ENCODE data around the gene IMMP2L.

Gene IMMP2L

DNA sequence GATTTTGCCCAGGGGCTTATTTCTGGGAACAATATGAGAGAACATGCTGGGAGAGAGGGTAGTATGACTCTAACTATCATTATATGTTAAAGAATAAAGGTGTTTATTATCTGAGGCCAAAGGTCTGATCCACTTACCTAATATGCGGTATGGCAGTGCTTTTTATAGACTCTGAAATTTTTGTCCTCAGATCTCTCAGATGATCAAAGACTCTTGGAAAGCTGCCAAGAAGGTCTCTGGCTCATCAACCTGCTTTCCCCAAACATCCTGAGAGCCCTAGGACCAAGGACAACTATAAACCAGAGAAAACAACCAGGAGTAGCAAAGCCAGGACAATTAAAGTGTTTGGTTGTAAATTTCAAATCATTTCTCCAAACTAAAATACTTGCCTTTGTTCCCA, 727.1 kb downstream of the IMMP2L start:
- TF ChIP-seq EZH2phosphoT487 (conservative IDR thresholded peaks at IDR 0.05; ENCODE audit: low read length) (no peak), CTCF (IDR thresholded peaks at IDR 0.05; ENCODE audit: insufficient read depth, low read length, poor library complexity, severe bottlenecking) (no peak)
- Histone ChIP-seq H3F3A (ENCODE audit: insufficient read depth) (no peaks in the 10 kb centered on the region), H3K36me3 (ENCODE audit: low read length) (no peaks in the 10 kb centered on the region), H3K9me3 (ENCODE audit: insufficient read depth, low read length) (no peaks in the 10 kb centered on the region), H2AFZ (ENCODE audit: low read depth, low read length, severe bottlenecking) (no peak overlapping the region), H3K9ac (ENCODE audit: low read length) (no peak overlapping the region), H3K4me2 (ENCODE audit: low read depth, low read length, poor library complexity, severe bottlenecking) (no peak overlapping the region), H3K27me3 (ENCODE audit: low read length) (no peaks in the 10 kb centered on the region), H3K4me3 (ENCODE audit: insufficient read depth, low read length, poor library complexity, severe bottlenecking) (no peak overlapping the region), H3K27ac (ENCODE audit: low read depth, low read length) (no peak overlapping the region), H4K20me1 (ENCODE audit: low read depth, low read length) (no peaks in the 10 kb centered on the region), H3K9me2 (replicated peaks; ENCODE audit: insufficient read depth, low read length) (no peaks in the 10 kb centered on the region), H3K79me2 (ENCODE audit: insufficient read depth, low read length) (no peaks in the 10 kb centered on the region)

- Histone ChIP-seq H3K4me3 (ENCODE audit: insufficient read depth, low read length, poor library complexity, severe bottlenecking) (no peak overlapping the region), H3K4me2 (ENCODE audit: low read depth, low read length, poor library complexity, severe bottlenecking) (no peak overlapping the region), H3K36me3 (ENCODE audit: low read length) (no peaks in the 10 kb centered on the region), H3K9me3 (ENCODE audit: insufficient read depth, low read length) (no peaks in the 10 kb centered on the region), H3K9ac (ENCODE audit: low read length) (no peak overlapping the region), H3K27ac (ENCODE audit: low read depth, low read length) (no peak overlapping the region), H2AFZ (ENCODE audit: low read depth, low read length, severe bottlenecking) (no peak overlapping the region), H3K27me3 (ENCODE audit: low read length) (no peaks in the 10 kb centered on the region), H3K9me2 (replicated peaks; ENCODE audit: insufficient read depth, low read length) (no peaks in the 10 kb centered on the region), H3K79me2 (ENCODE audit: insufficient read depth, low read length) (no peaks in the 10 kb centered on the region), H3F3A (ENCODE audit: insufficient read depth) (no peaks in the 10 kb centered on the region), H4K20me1 (ENCODE audit: low read depth, low read length) (no peaks in the 10 kb centered on the region)
- TF ChIP-seq CTCF (IDR thresholded peaks at IDR 0.05; ENCODE audit: insufficient read depth, low read length, poor library complexity, severe bottlenecking) (no peak), EZH2phosphoT487 (conservative IDR thresholded peaks at IDR 0.05; ENCODE audit: low read length) (no peak)
These were observed 730.9 kb downstream of the IMMP2L start for GRCh38 chr7:110831419-110831818.

- Histone ChIP-seq H3K9me2 (replicated peaks; ENCODE audit: insufficient read depth, low read length) (no peaks in the 10 kb centered on the region), H4K20me1 (ENCODE audit: low read depth, low read length) (no peaks in the 10 kb centered on the region), H3K9ac (ENCODE audit: low read length) (no peak overlapping the region), H3K27ac (ENCODE audit: low read depth, low read length) (no peak overlapping the region), H3K36me3 (ENCODE audit: low read length) (no peaks in the 10 kb centered on the region), H3F3A (ENCODE audit: insufficient read depth) (no peaks in the 10 kb centered on the region), H3K27me3 (ENCODE audit: low read length) (no peaks in the 10 kb centered on the region), H3K4me3 (ENCODE audit: insufficient read depth, low read length, poor library complexity, severe bottlenecking) (no peak overlapping the region), H3K4me2 (ENCODE audit: low read depth, low read length, poor library complexity, severe bottlenecking) (no peak overlapping the region), H3K79me2 (ENCODE audit: insufficient read depth, low read length) (no peaks in the 10 kb centered on the region), H3K9me3 (ENCODE audit: insufficient read depth, low read length) (no peaks in the 10 kb centered on the region), H2AFZ (ENCODE audit: low read depth, low read length, severe bottlenecking) (no peak overlapping the region)
- TF ChIP-seq CTCF (IDR thresholded peaks at IDR 0.05; ENCODE audit: insufficient read depth, low read length, poor library complexity, severe bottlenecking) (no peak), EZH2phosphoT487 (conservative IDR thresholded peaks at IDR 0.05; ENCODE audit: low read length) (no peak)
These were observed 731.5 kb downstream of the IMMP2L start for GRCh38 chr7:110830778-110831177.

Data from SU-DHL-6 (cell line).